ENCODE measurements around the gene DHPS.
A peak's percentile ranks its signal among the peaks of the same experiment; 100 is the strongest.
"Not testable (repeated sequence)": the region's sequence is repeated elsewhere in the genome, so short reads cannot be mapped to it uniquely, and the experiment has no call there.

The DHPS gene

DNA sequence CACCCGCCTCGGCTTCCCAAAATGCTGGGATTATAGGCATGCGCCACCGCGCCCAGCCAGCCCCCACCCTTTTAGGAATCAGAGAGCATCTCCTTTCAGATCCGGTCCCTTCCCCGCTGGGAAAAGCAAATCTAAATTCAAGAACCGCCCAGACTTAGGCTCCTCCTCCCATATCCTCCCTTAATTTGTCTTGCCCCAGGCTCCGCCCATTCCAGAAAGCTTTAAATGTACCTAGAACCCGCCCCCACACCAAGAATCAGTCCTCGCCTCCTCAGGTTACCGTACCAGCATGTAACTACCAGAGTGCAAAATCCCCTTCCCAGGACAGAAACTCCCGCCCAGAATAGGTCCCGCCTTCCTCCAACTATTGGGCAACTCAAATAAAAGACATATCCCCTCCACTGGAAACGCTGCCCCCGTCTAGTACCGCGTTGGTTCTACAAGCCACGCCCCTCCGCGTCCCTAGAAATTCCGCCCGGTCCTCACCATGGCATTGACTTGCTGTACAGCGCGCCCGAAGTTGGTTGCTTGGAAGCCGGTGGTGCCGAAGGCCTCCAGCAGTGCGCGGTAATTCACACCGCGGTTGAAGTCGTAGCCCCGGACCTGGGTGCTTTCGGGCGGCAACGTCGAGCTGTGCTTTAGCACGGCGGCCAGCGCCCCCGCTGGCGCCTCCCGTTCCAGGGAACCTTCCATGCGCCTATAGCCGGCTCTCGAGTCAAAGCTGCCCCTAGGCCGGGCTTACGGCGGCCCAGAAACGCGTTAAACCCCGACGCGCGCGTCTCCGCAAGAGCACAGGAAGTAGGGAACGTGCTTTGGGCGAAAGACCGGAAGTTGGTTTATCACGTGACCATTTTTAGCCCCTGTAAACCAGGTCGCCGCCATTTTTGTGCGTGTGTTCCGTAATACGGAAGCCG lies at the start of gene DHPS:
Gene DHPS (minus strand): TSS at position 807 of the 914 bp plus-strand sequence. CDS start 114 bp downstream, at position 693.
- peak; percentile 81 for DNase-seq (ENCODE audit: low read depth)

DNA sequence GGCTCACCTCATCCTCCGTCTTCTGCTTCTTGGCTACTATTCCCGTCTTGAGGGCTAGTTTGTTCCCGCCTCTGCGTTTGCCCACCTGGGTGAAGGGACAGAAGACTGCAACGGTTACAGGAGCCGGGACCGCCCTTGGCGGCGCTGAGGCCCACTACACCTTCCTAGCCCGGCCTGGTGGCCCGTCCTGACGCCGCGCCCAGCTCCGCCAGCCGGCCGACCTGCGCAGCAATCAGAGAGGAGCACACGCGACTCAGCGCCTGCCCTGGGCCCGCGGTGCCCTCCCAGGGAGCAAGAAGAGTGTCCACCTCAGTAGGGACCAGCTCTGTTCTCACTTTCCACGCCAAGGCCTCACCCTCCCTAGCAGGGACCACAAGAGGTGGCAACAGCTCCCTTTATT lies 49.7 kb upstream of the DHPS start:
- no peak for DNase-seq (ENCODE audit: low read depth)

DNA sequence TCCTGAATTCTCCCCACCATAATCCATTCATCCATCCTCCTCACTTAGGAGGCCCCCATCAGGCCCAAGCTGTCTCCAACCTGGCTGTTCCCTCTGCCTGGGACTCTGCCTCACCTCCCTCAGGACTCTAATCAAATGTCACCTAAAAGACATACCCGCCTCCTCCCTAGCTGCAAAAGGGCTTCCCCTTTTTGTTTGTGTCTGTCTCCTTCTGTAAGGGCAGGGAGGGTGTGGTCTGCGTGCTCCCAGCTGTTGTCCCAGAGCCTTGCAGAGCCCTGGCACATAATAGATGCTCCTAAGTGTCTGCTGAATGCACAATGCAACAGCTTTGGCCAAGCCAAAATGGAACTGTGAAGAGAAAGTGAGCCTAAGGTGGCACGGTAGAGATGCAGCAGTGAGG lies 48.4 kb upstream of the DHPS start:
- DNase-seq (ENCODE audit: low read depth) = no peak

DNA sequence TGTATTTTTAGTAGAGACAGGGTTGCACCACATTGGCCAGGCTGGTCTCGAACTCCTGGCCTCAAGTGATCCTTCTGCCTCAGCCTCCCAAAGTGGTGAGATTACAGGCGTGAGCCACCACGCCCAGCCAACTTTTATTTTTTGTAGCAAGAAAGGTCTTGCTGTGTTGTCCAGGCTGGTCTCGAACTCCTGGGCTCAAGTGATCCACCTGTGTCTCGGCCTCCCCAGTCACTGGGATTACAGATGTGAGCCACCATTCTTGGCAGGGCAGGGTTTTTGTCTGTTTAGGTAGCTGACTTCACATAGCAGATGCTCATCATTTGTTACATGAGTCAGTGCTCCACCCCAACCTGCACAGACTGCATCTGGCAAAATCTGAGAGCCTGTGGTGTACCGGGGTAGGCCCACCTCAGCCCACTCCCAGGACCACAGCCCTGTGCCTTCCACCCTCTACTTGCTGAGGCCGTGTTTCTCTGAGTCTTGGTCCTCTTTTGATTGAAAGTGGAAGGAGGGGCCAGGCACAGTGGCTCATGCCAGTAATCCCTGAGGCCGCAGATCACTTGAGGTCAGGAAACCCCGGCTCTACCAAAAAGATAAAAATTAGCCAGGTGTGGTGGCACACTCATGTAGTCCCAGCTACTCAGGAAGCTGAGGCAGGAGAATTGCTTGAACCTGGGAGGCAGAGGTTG lies 46.2 kb upstream of the DHPS start:
- no peak for DNase-seq (ENCODE audit: low read depth)

DNA sequence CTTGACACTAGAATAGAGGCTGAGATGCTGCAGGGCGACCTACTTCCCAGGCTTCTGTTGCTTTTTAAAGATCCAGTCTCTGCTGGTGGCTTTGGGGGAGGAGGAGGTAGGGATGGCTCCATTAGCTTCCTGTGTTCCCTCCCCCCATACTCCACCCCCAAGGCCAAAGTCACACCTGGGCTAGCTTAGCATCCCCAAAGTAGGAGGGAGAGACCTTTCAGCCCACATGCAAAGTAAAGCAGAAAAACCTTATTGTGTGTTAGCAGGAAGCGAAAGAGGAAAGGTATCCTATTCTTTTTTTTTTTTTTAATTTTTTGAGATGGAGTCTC lies 45.3 kb upstream of the DHPS start:
- no peak for DNase-seq (ENCODE audit: low read depth)

- DNase-seq (ENCODE audit: low read depth) = not testable (repeated sequence)
These were observed 43.9 kb upstream of the DHPS start for GRCh38 chr19:12725612-12726011.

GRCh38 chr19:12723641-12724426 lies 42.2 kb upstream of the DHPS start, which contains the start of gene TNPO2:
Gene TNPO2, minus strand, starts transcription at chr19:12723932. Its CDS starts 2,955 bp downstream, at chr19:12720977.
- peak; percentile 52 for DNase-seq (ENCODE audit: low read depth)

GRCh38 chr19:12723381-12723640 lies 41.6 kb upstream of the DHPS start:
- no peak for DNase-seq (ENCODE audit: low read depth)

- DNase-seq (ENCODE audit: low read depth) = peak; percentile 88
These were observed 41.1 kb upstream of the DHPS start for GRCh38 chr19:12722566-12723380.

- DNase-seq (ENCODE audit: low read depth) = peak; percentile 38
These were observed 40.2 kb upstream of the DHPS start for GRCh38 chr19:12721656-12722565.

- DNase-seq (ENCODE audit: low read depth) = no peak
These were observed 39.4 kb upstream of the DHPS start for GRCh38 chr19:12720851-12721655.

DNA sequence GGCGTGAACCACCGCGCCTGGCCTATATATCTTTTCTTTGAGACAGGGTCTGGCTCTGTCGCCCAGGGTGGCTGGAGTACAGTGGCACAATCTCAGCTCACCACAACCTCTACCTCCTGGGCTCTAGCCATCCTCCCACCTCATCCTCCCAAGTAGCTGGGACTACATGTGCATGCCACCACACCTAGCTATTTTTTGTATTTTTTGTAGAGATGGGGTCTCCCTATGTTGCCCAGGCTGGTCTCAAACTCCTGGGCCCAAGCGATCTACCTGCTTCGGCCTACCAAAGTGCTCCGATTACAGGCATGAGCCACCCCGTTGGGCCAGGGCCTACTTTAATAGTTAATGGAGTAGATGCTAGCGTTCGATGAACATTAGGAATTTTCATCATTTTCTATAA lies 38.6 kb upstream of the DHPS start:
- no peak for DNase-seq (ENCODE audit: low read depth)

DNA sequence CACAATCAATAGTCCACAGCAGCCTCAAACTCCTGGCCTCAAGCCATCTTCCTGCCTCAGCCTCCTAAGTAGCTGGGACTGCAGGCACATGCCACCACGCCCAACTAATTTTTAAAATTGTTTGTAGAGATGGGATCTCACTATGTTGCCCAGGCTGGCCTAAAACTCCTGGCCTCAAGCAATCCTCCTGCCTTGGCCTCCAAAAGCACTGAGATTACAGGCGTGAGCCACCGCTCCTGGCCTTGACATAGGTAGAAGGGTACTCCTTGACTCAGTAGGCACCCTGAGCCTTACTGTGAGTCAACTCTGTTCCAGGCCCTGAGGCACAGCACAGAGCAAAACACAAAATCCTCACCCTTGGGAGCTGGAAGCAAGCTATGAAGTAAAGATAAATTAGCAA lies 34.2 kb upstream of the DHPS start:
- no peak for DNase-seq (ENCODE audit: low read depth)

GRCh38 chr19:12715102-12715501 lies 33.4 kb upstream of the DHPS start:
- no peak for DNase-seq (ENCODE audit: low read depth)

DNA sequence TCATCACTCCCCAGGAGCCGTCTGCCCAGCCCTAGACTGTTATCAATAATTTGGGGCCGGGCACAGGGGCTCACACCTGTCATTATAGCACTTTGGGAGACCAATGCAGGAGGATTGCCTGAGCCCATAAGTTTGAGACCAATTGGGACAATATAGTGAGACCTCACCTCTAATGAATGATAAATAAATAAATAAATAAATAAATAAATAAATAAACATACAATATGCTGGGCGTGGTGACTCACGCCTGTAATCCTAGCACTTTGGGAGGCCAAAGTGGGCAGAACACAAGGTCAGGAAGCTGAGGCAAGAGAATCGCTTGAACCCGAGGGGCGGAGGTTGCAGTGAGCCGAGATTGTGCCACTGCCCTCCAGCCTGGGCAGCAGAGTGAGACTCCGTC lies 31.6 kb upstream of the DHPS start:
- not testable (repeated sequence) for DNase-seq (ENCODE audit: low read depth)

DNA sequence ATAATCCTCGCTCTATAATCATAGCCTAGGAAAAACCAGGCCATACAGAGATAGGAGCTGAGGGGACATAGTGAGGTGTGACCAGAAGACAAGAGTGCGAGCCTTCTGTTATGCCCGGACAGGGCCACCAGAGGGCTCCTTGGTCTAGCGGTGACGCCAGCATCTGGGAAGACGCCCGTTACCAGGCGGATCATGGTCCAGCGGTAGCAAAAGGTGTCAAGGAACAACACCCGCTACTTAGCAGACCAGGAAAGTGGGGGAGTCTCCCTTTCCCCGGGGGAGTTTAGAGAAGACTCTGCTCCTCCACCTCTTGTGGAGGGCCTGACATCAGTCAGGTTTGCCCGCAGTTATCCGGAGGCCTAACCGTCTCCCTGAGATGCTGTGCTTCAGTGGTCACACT lies 30.4 kb upstream of the DHPS start:
- DNase-seq (ENCODE audit: low read depth) = not testable (repeated sequence)

DNA sequence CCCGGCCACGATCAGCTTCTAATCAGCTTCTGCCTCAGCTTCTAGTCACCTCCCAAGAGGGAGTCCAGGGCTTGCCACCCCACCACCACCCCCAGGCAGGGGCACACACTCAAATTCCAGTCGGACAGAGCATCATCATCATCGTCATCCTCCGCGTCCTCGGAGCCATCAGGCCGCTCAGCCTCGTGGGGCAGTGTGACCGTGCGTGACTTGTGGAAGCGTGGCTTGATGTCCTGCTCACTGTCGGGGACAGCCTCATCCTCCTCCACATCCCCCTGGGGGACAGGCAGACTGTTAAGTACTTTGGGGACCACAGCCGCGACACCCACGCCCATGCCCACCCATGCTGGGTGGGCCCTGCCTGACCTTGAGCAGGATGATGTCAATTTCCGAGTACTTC lies 29.5 kb upstream of the DHPS start:
- no peak for DNase-seq (ENCODE audit: low read depth)

DNA sequence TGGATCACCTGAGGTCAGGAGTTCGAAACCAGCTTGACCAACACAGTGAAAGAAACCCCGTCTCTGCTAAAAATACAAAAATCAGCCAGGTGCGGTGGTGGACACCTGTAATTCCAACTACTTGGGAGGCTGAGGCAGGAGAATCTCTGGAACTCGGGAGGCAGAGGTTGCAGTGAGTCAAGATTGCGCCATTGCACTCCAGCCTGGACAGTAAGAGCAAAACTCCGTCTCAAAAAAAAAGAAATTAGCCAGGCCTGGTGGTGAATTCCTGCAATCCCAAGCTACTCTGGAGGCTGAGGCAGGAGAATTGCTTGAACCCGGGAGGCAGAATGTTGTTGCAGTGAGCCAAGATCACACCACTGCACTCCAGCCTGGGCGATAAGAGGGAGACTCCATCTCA lies 27.0 kb upstream of the DHPS start:
- DNase-seq (ENCODE audit: low read depth) = no peak

GRCh38 chr19:12706332-12706718 lies 24.6 kb upstream of the DHPS start:
- DNase-seq (ENCODE audit: low read depth) = no peak
